K562 (cell line): ENCODE measurements around the gene PTPRT. TPM values are rescaled to one million over a fixed set of nuclear protein-coding genes. Genes with fewer than 3 reads are reported as not detected.
A peak's percentile ranks its signal among the peaks of the same experiment; 100 is the strongest.

Experiments
- EHMT2 ChIP-seq: fragments of 450-650 bp; IDR thresholded peaks from 2 replicates; pipeline ENCODE4 v1.6.1; 2018; ENCODE audit warnings: antibody characterized with exemption
- ETS1 ChIP-seq: conservative IDR thresholded peaks from 2 replicates; pipeline ENCODE4 v1.6.1; 2011; ENCODE audit warnings: low read depth, mild to moderate bottlenecking, low read length; ENCODE audit not compliant: control insufficient read depth
- HEY1 ChIP-seq: fragments of 250-450 bp; sonication (Bioruptor Pico); IDR thresholded peaks from 2 replicates; pipeline ENCODE4 v1.5.0; 2020; ENCODE audit warnings: mild to moderate bottlenecking, moderate library complexity, borderline replicate concordance
- HNRNPH1 ChIP-seq: fragments of 200-400 bp; formaldehyde crosslinking; optimal IDR thresholded peaks from 2 replicates; pipeline ENCODE3; 2017; ENCODE audit warnings: low read depth, mild to moderate bottlenecking, low read length, moderate library complexity
- RCOR1 ChIP-seq, 2 experiments: IDR thresholded peaks; 2 replicates each; pipeline ENCODE4 v1.6.1; 2012; ENCODE audit warnings: low read depth in 2 of 2, low read length in 2 of 2, borderline replicate concordance in 1 of 2, improper control_type of control experiment in 1 of 2
- polyA plus RNA-seq, 8 experiments: library from polyadenylated mRNA; depleted of rRNA in 4 of 8; stranded (reverse) in 5 of 8; unstranded in 3 of 8; fragments of >200 nt; fragmentation: Nextera tagmentation in 2 of 8; fragmentation: Illumina TruSeq in 1 of 8; extraction: Ambion mirVana in 2 of 8; extraction: Trizol in 1 of 8; gene quantifications; 2 replicates each; pipeline versions ENCODE4 v1.2.1 to v1.2.3, GENCODE V29; 2011 to 2014; ENCODE audit warnings: inconsistent platforms in 1 of 8, missing spikeins in 1 of 8
- small RNA-seq: library from RNA; depleted of rRNA; stranded (forward); fragments of <200 nt; gene quantifications from one replicate; pipeline ENCODE3, GENCODE V24; 2014
- total RNA-seq, 7 experiments: library from RNA; depleted of rRNA in 6 of 7; stranded (reverse); fragments of >200 nt in 6 of 7; fragmentation: Illumina TruSeq in 2 of 7; extraction: Trizol in 2 of 7; gene quantifications; 2 replicates each; pipeline versions ENCODE4 v1.2.1 to v1.2.3, GENCODE V29; 2011 to 2021; ENCODE audit warnings: low replicate concordance in 1 of 7
- TF ChIP-seq, protein P1 (sequence below): fragments of 250-450 bp; sonication (Bioruptor Pico); IDR thresholded peaks from 2 replicates; pipeline ENCODE4 v1.5.0; 2021; ENCODE audit warnings: mild to moderate bottlenecking, borderline replicate concordance
- TF ChIP-seq, protein P2 (sequence below), 3 experiments: IDR thresholded peaks in 2 of 3; conservative IDR thresholded peaks in 1 of 3; 2 replicates each; pipeline ENCODE4 v1.5.1; 2011 to 2012; ENCODE audit warnings: low read length in 3 of 3, mild to moderate bottlenecking in 3 of 3, control low read depth in 2 of 3, improper control_type of control experiment in 1 of 3, inconsistent platforms in 1 of 3, low read depth in 1 of 3, mixed read lengths in 1 of 3, moderate library complexity in 1 of 3; ENCODE audit not compliant: insufficient read depth in 2 of 3

PTPRT gene
- total and polyA plus RNA-seq, 9 of the 15 experiments (the other 6 are each of a cell fraction or from before 2014, with no cell fraction given) = not detected

GRCh38 chr20:42024653-42025052, 1165.1 kb downstream of the PTPRT start (continued):
- TF ChIP-seq, protein P1, sequence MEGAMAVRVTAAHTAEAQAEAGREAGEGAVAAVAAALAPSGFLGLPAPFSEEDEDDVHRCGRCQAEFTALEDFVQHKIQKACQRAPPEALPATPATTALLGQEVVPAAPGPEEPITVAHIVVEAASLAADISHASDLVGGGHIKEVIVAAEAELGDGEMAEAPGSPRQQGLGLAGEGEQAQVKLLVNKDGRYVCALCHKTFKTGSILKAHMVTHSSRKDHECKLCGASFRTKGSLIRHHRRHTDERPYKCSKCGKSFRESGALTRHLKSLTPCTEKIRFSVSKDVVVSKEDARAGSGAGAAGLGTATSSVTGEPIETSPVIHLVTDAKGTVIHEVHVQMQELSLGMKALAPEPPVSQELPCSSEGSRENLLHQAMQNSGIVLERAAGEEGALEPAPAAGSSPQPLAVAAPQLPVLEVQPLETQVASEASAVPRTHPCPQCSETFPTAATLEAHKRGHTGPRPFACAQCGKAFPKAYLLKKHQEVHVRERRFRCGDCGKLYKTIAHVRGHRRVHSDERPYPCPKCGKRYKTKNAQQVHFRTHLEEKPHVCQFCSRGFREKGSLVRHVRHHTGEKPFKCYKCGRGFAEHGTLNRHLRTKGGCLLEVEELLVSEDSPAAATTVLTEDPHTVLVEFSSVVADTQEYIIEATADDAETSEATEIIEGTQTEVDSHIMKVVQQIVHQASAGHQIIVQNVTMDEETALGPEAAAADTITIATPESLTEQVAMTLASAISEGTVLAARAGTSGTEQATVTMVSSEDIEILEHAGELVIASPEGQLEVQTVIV = no peak
- TF ChIP-seq ETS1 (no peak), HEY1 (CRISPR knock-in tag) (no peak), RCOR1 (IDR thresholded peaks at IDR 0.05; ENCODE audit: borderline replicate concordance in 1 of 2, low read depth in 2 of 2, low read length in 2 of 2) (0 out of 4 replicates have a peak, but pooled peaks of 1 of the 2 experiments have one; percentile 4), HNRNPH1 (no peak), EHMT2 (peak; percentile 97)
- TF ChIP-seq, protein P2, sequence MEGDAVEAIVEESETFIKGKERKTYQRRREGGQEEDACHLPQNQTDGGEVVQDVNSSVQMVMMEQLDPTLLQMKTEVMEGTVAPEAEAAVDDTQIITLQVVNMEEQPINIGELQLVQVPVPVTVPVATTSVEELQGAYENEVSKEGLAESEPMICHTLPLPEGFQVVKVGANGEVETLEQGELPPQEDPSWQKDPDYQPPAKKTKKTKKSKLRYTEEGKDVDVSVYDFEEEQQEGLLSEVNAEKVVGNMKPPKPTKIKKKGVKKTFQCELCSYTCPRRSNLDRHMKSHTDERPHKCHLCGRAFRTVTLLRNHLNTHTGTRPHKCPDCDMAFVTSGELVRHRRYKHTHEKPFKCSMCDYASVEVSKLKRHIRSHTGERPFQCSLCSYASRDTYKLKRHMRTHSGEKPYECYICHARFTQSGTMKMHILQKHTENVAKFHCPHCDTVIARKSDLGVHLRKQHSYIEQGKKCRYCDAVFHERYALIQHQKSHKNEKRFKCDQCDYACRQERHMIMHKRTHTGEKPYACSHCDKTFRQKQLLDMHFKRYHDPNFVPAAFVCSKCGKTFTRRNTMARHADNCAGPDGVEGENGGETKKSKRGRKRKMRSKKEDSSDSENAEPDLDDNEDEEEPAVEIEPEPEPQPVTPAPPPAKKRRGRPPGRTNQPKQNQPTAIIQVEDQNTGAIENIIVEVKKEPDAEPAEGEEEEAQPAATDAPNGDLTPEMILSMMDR (IDR thresholded peaks at IDR 0.05 in 2 of 3, conservative IDR thresholded peaks at IDR 0.05 in 1 of 3; ENCODE audit: insufficient read depth in 2 of 3, low read depth in 1 of 3, low read length in 3 of 3) = no peak

Small RNAs within 50 kb of the gene (small RNA-seq; reads per million reads assigned to genes)
- not detected for gene RN7SKP100
